Stimulated activated CD4-positive, alpha-beta T cell treated with anti-CD3 and anti-CD28 coated beads, Interleukin-4, amount 100 ng/mL, for 24 hours (primary cell): ENCODE results near the gene B9D2.
"Not testable (repeated sequence)": the region's sequence is repeated elsewhere in the genome, so short reads cannot be mapped to it uniquely, and the experiment has no call there.

Source experiments
- DNase-seq: peaks from one replicate; pipeline ENCODE4 v3.0.0-alpha.2; 2020

Gene B9D2

GRCh38 chr19:41386442-41386841, 22.5 kb upstream of the B9D2 start:
- DNase-seq = no peak

DNA sequence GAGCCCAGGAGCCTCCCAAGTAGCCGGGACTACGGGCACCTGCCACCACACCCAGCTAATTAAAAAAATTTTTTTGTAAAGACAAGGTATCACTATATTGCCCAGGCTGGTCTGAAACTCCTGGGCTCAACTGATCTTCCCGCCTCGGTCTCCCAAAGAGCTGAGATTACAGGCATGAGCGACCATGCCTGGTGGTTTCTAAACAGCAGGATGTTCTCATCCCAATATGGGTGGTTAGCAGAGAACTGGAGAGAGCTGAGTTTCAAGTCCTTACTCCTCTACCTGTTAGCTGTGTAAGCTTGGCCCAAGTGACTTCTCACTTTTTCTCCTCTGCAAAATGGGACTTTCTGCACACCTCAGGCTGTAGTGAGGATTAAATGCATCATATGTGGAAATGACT, 20.4 kb upstream of the B9D2 start:
- no peak for DNase-seq

- not testable (repeated sequence) for DNase-seq
Measured at GRCh38 chr19:41381536-41381935, 17.6 kb upstream of the B9D2 start.

- no peak for DNase-seq
Measured at GRCh38 chr19:41377977-41378709, 14.2 kb upstream of the B9D2 start.

DNA sequence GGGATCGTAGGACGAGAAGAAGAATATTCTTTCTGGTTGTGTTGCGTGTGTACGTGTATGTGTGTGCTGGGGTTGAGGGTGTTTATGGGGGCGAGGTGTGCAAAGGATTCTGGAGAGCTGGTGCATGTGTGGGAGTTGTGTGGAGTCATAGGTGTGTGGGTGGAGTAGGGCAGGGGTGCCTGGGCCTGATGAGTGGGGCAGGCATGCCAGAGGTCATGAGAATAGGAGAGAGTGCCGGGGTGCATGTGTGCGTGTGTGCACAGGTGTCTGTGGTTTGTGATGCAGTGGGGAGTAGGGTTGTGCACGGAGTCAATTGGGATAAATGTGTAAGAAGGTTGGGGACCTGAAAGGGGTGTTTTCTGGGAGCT, 13.0 kb upstream of the B9D2 start:
- peak; percentile 21 for DNase-seq

GRCh38 chr19:41376241-41376997, 12.5 kb upstream of the B9D2 start, which contains the start of gene TMEM91:
TSS of gene TMEM91 (plus strand) at chr19:41376533. CDS start at chr19:41378310, 1,777 bp downstream.
- DNase-seq = no peak

- no peak for DNase-seq
Measured at GRCh38 chr19:41373993-41374392, 10.0 kb upstream of the B9D2 start.

GRCh38 chr19:41372501-41372900, 8.6 kb upstream of the B9D2 start:
- DNase-seq = no peak

DNA sequence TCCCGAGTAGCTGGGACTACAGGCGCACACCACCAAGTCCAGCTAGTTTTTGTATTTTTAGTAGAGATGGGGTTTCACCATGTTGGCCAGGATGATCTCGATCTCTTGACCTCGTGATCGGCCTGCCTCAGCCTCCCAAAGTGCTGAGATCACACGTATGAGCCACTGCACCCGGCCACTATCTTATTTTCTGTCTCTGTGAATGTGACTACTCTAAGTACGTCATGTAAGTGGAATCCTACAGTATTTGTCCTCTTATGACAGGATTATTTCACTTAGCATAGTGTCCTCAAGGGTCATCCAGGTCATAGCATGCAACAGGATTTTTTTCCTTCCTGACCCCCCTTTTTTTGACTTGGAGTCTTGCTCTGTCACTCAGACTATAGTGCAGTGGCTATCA, 7.6 kb upstream of the B9D2 start:
- DNase-seq = no peak

DNA sequence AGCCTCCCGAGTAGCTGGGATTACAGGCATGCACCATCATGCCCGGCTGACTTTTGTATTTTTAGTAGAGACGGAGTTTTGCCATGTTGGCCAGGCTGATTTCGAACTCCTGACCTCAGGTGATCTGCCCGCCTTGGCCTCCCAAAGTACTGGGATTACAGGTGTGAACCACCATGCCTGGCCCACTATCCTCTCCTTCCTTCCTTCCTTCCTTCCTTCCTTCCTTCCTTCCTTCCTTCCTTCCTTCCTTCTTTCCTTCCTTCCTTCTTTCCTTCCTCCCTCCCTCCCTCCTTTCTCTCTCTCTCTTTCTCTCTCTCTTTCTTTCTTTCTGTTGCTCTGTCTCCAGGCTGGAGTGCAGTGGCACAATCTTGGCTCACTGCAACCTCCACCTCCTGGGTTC, 7.2 kb upstream of the B9D2 start:
- DNase-seq = not testable (repeated sequence)

DNA sequence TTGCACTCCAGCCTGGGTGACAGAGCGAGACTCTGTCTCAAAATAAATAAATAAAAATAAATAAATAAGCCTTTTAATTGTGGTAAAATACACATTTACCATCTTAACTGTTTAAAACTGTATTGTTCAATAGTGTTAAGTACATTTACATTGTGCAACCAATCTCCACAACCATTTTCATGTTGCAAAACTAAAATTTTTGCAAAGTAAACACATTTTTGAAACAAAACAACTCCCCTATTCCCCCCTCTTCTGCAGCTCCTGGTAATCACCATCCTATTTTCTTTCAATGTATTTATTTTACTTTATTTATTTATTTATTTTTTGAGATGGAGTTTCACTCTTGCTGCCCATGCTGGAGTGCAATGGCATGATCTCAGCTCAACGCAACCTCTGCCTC, 5.8 kb upstream of the B9D2 start:
- DNase-seq = no peak

GRCh38 chr19:41367848-41368301, 3.9 kb upstream of the B9D2 start:
- DNase-seq = no peak

DNA sequence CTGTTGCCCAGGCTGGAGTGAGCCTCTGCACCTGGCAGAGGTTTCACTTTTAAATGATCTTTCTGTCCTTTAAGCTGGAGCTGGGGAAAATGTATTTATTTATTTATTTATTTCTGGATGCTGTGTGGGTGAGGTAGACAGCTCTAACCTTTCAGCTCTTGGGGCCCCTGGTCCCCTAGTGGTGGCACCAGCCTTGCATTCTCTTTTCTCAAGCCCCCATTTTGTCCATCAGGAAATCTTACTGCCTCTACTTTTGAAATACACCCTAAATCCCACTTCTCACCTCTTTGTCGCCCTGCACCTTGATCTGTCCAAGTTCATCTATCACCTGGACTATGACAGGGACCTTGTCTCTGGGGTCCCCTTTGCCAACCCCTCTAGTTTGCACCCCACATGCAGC, 2.1 kb upstream of the B9D2 start:
- DNase-seq = no peak

DNA sequence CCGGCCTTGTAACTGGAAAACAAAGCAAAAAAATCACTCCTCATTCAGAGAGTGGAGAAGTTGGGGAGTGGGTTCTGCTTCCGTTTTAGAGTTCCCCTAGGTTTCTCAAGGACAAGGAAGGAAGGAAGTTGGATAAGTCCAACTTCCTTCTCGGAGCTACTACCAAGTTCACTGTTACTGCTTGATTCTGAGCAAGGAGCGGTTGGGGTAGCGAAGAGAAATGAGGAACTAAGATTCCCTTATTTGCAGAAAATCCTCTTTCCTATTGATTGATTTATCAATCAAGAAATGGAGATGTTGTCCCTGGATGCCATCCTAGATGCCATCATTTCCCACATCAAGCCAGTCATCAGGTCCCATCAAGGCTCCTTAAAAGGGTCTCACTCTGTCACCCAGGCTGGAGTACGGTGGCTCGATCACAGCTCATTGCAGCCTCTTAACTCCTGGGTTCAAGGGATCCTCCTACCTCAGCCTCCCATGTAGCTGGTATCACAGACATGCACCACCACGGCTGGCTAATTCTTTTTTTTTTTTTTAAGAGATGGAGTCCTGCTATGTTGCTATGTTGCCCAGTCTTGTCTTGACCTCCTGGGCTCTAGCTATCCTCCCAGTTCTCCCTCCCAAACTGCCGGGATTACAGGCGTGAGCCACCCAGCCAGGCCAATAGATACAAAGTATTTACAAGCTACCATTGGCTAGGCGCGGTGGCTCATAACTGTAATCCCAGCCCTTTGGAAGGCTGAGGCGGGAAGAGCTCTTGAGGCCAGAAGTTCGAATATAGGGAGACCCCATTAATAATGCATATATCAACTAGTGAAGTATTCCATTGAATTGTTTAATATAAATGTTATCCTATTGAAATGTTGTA, 809 bp upstream of the B9D2 start:
- DNase-seq = no peak

- DNase-seq = no peak
Measured at GRCh38 chr19:41363371-41363752, 587 bp downstream of the B9D2 start.

GRCh38 chr19:41362143-41362847, 1.7 kb downstream of the B9D2 start:
- DNase-seq = no peak

GRCh38 chr19:41359741-41360140, 4.2 kb downstream of the B9D2 start:
- no peak for DNase-seq

DNA sequence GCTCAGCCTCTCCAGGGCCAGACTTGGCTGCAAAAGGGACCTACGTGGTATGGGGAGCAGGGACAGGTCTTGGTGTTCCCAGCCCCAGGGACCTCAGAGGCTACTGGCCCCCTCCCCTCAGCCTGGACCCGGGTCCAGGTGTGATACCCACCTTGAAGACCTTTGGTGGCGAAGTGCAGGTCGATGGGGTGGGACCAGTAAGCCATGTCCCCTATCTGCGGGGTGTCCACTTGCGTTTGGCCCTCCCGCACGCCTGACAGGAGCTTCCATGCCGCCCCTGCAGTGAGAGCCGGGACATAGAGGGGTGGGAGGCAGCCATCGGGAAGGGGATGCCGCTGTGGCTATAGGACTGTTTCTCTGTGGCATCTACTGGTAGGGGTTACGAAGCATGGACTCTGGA, 6.2 kb downstream of the B9D2 start:
- DNase-seq = no peak

DNA sequence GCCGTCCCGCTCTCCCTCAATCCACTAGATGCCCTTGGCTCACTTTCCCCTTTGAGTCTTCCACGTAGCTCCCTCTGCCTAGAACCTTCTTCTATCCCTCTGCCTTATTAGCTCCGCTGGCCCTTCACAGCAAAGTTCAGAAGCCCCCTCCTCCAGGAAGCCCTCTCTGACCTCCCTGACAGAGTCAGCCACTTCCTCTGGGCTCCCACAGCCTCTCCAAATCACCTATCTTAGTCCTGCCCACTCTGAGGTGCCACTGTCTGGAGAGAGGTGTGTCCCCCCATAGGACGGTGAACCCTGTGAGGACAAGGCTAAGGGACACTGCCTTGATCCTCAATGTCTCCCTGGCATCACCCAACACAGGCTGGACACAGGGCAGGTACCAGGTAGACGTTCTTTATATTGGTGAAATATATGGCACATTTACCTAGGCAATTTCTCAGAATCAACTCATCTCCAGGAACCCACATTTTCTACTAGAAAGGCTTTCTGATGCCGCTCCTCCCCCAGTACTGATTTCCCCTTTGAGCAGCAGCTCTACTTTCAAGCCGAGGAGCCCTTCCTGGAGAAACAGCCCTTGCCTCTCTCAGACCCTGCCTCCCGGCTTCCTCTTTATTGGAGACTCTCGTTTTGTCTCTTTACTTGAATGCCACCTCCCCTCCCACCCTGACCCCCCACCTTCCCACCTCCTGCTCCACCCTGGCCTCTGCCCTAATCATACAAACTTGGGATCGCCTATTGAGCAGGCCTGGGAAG, 6.8 kb downstream of the B9D2 start:
- peak; percentile 41 for DNase-seq

- no peak for DNase-seq
Measured at GRCh38 chr19:41355802-41356201, 8.1 kb downstream of the B9D2 start.

GRCh38 chr19:41355035-41355434, 8.9 kb downstream of the B9D2 start:
- DNase-seq = no peak

DNA sequence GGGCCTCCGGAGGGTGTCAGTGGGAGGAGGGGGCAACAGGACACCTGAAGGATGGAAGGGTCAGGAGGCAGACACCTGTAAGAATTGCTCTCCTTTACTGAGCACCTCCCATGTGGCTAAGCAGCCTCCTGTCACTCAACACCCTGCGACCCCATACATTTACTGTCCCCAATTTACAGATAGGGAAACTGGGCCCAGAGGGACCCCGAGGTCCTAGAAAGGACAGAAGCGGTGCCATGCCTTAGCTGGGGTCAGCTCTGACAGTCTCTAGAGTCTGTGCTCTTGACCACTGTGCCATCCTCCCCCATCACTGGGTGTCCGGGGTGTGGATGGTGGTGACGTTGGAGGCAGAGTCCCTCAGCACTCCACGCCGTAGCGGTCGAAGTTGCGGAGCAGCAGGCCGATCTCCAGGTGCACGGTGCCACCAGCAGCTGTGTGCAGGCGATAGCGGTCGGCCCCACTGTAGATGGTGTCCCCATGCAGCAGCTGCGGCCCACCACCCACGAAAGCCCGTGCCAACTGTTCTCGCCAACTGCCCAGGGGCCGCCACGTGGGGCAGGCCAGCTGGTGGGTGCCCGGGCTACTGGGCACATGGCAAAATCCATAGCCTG, 9.5 kb downstream of the B9D2 start:
- DNase-seq = no peak
